GM12878 (cell line): ENCODE results near the gene PTEN. TPM values are rescaled to one million over a fixed set of nuclear protein-coding genes. Genes with fewer than 3 reads are reported as not detected.
A peak's percentile ranks its signal among the peaks of the same experiment; 100 is the strongest.

Experiments used
- ATAC-seq: fragments of 200-7000 bp; cut with Tn5 transposase; 3 replicates; pipeline ENCODE4 v1.9.1; 2020; ENCODE audit warnings: mild to moderate bottlenecking, moderate library complexity
- BruUV-seq: library from RNA; stranded (reverse); fragments of 400-500 nt; replicated peaks from 2 replicates; lab custom pipeline; 2021; lab: Mats Ljungman, UMichigan
- CTCF ChIA-PET: fragments of 300-600 bp; sonication (Branson Sonifier 250); formaldehyde crosslinking; extraction: SDS; loops from one replicate; lab custom pipeline; 2021; ENCODE audit warnings: inconsistent platforms; lab: Yijun Ruan, JAX
- POLR2A ChIA-PET: fragments of 350-600 bp; formaldehyde crosslinking; extraction: SDS; loops from one replicate; lab custom pipeline; 2021; ENCODE audit warnings: inconsistent platforms; lab: Charles Lee
- RAD21 ChIA-PET: fragments of 300-600 bp; sonication (Branson Sonifier 250); formaldehyde crosslinking; loops from one replicate; lab custom pipeline; 2023; ENCODE audit warnings: antibody characterized with exemption; ENCODE audit not compliant: unreplicated experiment; lab: Charles Lee
- SMC1A ChIA-PET: fragments of 300-600 bp; sonication (Branson Sonifier 250); formaldehyde crosslinking; loops from one replicate; lab custom pipeline; 2023; ENCODE audit not compliant: unreplicated experiment, uncharacterized antibody; lab: Charles Lee
- DNase-seq: peaks from one replicate; pipeline ENCODE4 v3.0.0-alpha.2; 2011; ENCODE audit warnings: low read depth, low spot score
- FAIRE-seq: peaks from 3 replicates; lab custom pipeline; 2011; peaks lifted over from hg19 to GRCh38; lab: Jason Lieb, UNC
- H2AFZ ChIP-seq: 2 replicates; pipeline ENCODE4 v1.6.0; 2011; ENCODE audit warnings: low read depth, low read length, control low read depth; ENCODE audit not compliant: control insufficient read depth
- H3K27ac ChIP-seq: 2 replicates; pipeline ENCODE4 v1.5.1; 2011; ENCODE audit warnings: control low read depth; ENCODE audit not compliant: control insufficient read depth, insufficient read depth
- H3K27me3 ChIP-seq, 2 experiments: replicated peaks in 1 of 2; 2 replicates each; pipeline versions ENCODE4 v1.6.0 to v1.6.1; 2011; ENCODE audit warnings: low read length in 1 of 2; ENCODE audit not compliant: control insufficient read depth in 2 of 2, insufficient read depth in 2 of 2
- H3K36me3 ChIP-seq, 2 experiments: 2 replicates each; pipeline ENCODE4 v1.5.1; 2011; ENCODE audit warnings: low read length in 1 of 2; ENCODE audit not compliant: control insufficient read depth in 2 of 2, insufficient read depth in 2 of 2
- H3K4me1 ChIP-seq: 2 replicates; pipeline ENCODE4 v1.6.1; 2011; ENCODE audit warnings: mild to moderate bottlenecking, low read length, moderate library complexity, mixed read lengths; ENCODE audit not compliant: control insufficient read depth, insufficient read depth
- H3K4me2 ChIP-seq: 2 replicates; pipeline ENCODE4 v1.6.0; 2011; ENCODE audit warnings: control low read depth; ENCODE audit not compliant: control insufficient read depth, insufficient read depth
- H3K4me3 ChIP-seq: fragments of 200-600 bp; sonication (generic); 2 replicates; pipeline ENCODE4 v1.5.1; 2016
- H3K79me2 ChIP-seq: 2 replicates; pipeline ENCODE4 v1.6.0; 2011; ENCODE audit warnings: low read length; ENCODE audit not compliant: control insufficient read depth, insufficient read depth
- H3K9ac ChIP-seq: 2 replicates; pipeline ENCODE4 v1.8.0; 2011; ENCODE audit warnings: low read length, control low read depth, mixed read lengths; ENCODE audit not compliant: control insufficient read depth, insufficient read depth
- H3K9me3 ChIP-seq: replicated peaks from 3 replicates; pipeline ENCODE4 v1.5.1; 2011; ENCODE audit warnings: mild to moderate bottlenecking, low read length; ENCODE audit not compliant: control insufficient read depth, insufficient read depth
- H4K20me1 ChIP-seq: 2 replicates; pipeline ENCODE4 v1.6.0; 2011; ENCODE audit not compliant: control insufficient read depth, insufficient read depth
- CBX5 ChIP-seq: sonication (generic); IDR thresholded peaks from 2 replicates; pipeline ENCODE4 v1.6.1; 2016; ENCODE audit warnings: low read depth, moderate library complexity, mild to moderate bottlenecking, inconsistent platforms
- MYC ChIP-seq: IDR thresholded peaks from 2 replicates; pipeline ENCODE4 v1.6.1; 2011; ENCODE audit warnings: mild to moderate bottlenecking, low read length, moderate library complexity, inconsistent platforms; ENCODE audit not compliant: insufficient read depth, insufficient replicate concordance, insufficient read length, severe bottlenecking
- POU2F2 ChIP-seq: IDR thresholded peaks from 3 replicates; pipeline ENCODE4 v1.6.1; 2011; ENCODE audit warnings: low read depth, mild to moderate bottlenecking, low read length, borderline replicate concordance
- RAD21 ChIP-seq: IDR thresholded peaks from 2 replicates; pipeline ENCODE4 v1.6.1; 2011; ENCODE audit warnings: mild to moderate bottlenecking, low read depth, low read length, moderate library complexity; ENCODE audit not compliant: insufficient read depth
- RBBP5 ChIP-seq: fragments of 200-600 bp; sonication (generic); conservative IDR thresholded peaks from 2 replicates; pipeline ENCODE4 v1.6.1; 2016
- SMARCA5 ChIP-seq: fragments of 450-650 bp; IDR thresholded peaks from 2 replicates; pipeline ENCODE4 v1.6.1; 2017; ENCODE audit warnings: mild to moderate bottlenecking
- SMC3 ChIP-seq: IDR thresholded peaks from 2 replicates; pipeline ENCODE4 v1.6.1; 2011; ENCODE audit warnings: low read length, improper control_type of control experiment, borderline replicate concordance
- SRF ChIP-seq, 2 experiments: IDR thresholded peaks; 2 replicates each; pipeline ENCODE4 v1.6.1; 2011; ENCODE audit warnings: low read depth in 2 of 2, low read length in 2 of 2, mild to moderate bottlenecking in 1 of 2, moderate library complexity in 1 of 2
- WGBS: methylation state at CpG from one replicate; pipeline ENCODE4 v1.1.6; 2016; ENCODE audit warnings: low lambda C conversion rate; ENCODE audit not compliant: insufficient replicate concordance, insufficient coverage; ENCODE audit errors: missing lambda C conversion rate; 5-methylcytosine and 5-hydroxymethylcytosine counted together
- in situ Hi-C: fragments of 300-500 bp; cut with MboI; formaldehyde crosslinking; loops from 9 replicates; pipeline ENCODE4 v1.14.3; 2018; ENCODE audit warnings: mixed read lengths
- intact Hi-C: fragments of 100-400 bp; cut with micrococcal nuclease; formaldehyde crosslinking; loops from one replicate; pipeline ENCODE4 v1.14.2; 2022; ENCODE audit not compliant: unreplicated experiment
- polyA plus RNA-seq, 11 experiments: library from polyadenylated mRNA; depleted of rRNA in 4 of 11; unstranded in 6 of 11; stranded (reverse) in 5 of 11; fragments of >200 nt; fragmentation: Nextera tagmentation in 4 of 11; fragmentation: Illumina TruSeq in 1 of 11; extraction: Ambion mirVana in 4 of 11; extraction: Trizol in 1 of 11; gene quantifications; 1 replicate in 1 of 11; 2 replicates in 10 of 11; pipeline versions ENCODE4 v1.2.1 to v1.2.3, GENCODE V29; 2011 to 2016; ENCODE audit warnings: inconsistent platforms in 2 of 11, missing spikeins in 2 of 11, low read depth in 1 of 11
- total RNA-seq, 4 experiments: library from RNA; depleted of rRNA in 3 of 4; stranded (reverse); fragments of >200 nt in 3 of 4; fragmentation: Illumina TruSeq in 1 of 4; extraction: Trizol in 1 of 4; gene quantifications; 2 replicates each; pipeline versions ENCODE4 v1.2.1 to v1.2.3, GENCODE V29; 2013 to 2021
- TF ChIP-seq, protein P1 (sequence below): fragments of 450-650 bp; IDR thresholded peaks from 2 replicates; pipeline ENCODE4 v1.6.1; 2017; ENCODE audit warnings: mild to moderate bottlenecking
- TF ChIP-seq, protein P2 (sequence below): fragments of 450-650 bp; IDR thresholded peaks from 2 replicates; pipeline ENCODE4 v1.6.1; 2017; ENCODE audit warnings: borderline replicate concordance

PTEN gene
- total and polyA plus RNA-seq, 10 of the 15 experiments (the other 5 are each of a cell fraction or from before 2014, with no cell fraction given), result 26.1 to 175 (median 58.1) TPM

DNA sequence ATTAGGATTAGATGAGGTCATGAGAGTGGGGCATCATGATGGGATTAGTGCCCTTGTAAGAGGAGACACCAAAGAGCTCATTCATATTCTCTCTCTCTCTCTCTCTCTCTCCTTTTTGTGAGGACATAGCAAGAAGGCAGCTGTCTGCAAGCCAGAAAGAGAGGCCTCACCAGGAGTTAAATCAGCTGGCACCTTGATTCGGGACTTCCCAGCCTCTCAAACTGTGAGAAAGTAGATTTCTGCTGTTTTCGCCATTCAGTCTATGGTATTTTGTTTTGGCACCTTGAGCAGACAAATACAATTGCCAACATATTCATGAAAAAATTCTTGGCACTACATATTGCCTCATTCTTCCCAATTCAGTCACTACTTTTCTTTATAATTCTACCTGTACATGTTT lies 24.8 kb upstream of the PTEN start:
- intact Hi-C loops, result no loop called here
- TF ChIP-seq MYC, result no peak
- TF ChIP-seq, protein P1, sequence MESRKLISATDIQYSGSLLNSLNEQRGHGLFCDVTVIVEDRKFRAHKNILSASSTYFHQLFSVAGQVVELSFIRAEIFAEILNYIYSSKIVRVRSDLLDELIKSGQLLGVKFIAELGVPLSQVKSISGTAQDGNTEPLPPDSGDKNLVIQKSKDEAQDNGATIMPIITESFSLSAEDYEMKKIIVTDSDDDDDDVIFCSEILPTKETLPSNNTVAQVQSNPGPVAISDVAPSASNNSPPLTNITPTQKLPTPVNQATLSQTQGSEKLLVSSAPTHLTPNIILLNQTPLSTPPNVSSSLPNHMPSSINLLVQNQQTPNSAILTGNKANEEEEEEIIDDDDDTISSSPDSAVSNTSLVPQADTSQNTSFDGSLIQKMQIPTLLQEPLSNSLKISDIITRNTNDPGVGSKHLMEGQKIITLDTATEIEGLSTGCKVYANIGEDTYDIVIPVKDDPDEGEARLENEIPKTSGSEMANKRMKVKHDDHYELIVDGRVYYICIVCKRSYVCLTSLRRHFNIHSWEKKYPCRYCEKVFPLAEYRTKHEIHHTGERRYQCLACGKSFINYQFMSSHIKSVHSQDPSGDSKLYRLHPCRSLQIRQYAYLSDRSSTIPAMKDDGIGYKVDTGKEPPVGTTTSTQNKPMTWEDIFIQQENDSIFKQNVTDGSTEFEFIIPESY, result no peak
- Histone ChIP-seq H3K4me2 (no peak overlapping the region), H3K4me1 (peaks cover 6% of the 10 kb centered on the region), H2AFZ (no peak overlapping the region), H3K9me3 (no peaks in the 10 kb centered on the region; the same call in 2 of the 3 replicates), H3K27me3 (no peaks in the 10 kb centered on the region), H3K9ac (no peak overlapping the region), H3K27ac (no peak overlapping the region), H4K20me1 (no peaks in the 10 kb centered on the region), H3K36me3 (no peaks in the 10 kb centered on the region), H3K4me3 (no peak overlapping the region), H3K79me2 (no peaks in the 10 kb centered on the region)
- in situ Hi-C loops, result no loop called here
- DNase-seq, result no peak
- ChIA-PET POLR2A (interaction anchor here (0.6 to 1.5 kb wide), 7 partner anchors 18 to 656 kb away, joined by 3 to 9 read pairs (median 3); partner anchors contain the start of gene ATAD1), RAD21 (no interaction called here), CTCF (interaction anchor here (0.8 to 2.1 kb wide), 5 partner anchors 10 to 716 kb away, joined by 3 to 6 read pairs (median 4); no protein-coding TSS in a partner anchor), SMC1A (interaction anchor here (0.9 to 2.0 kb wide), 5 partner anchors 8 to 972 kb away, joined by 3 to 11 read pairs (median 5); no protein-coding TSS in a partner anchor)
- no TSS peak for BruUV-seq
- 25% methylated on average over 2 of the region's 2 CpGs for WGBS
- ATAC-seq, result peak; percentile 57
- no peak for FAIRE-seq

DNA sequence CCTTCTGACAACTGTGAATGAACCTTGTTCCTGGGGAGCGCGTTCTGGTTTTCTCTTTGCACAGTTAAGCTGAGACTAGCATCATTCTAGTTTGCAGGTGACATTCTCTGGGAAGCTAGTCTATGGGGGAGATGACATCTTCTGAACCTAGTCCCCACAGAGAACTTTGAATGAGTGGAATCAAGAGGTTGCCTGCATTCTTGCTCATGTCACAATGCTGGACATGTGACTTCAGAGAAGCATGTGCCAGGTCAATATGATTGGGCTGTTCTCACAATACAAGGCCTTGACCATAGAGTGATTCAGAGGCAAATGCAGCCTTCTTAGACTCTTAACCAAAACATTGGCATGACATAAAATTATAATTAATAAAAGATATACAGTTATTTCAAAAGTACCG lies 22.2 kb upstream of the PTEN start:
- POLR2A ChIA-PET, result no interaction called here
- BruUV-seq, result no TSS peak
- DNase-seq (no peak), ATAC-seq (no peak), FAIRE-seq (no peak)
- Histone ChIP-seq H3K4me1 (peaks cover 8% of the 10 kb centered on the region), H3K36me3 (no peaks in the 10 kb centered on the region), H3K27ac (no peak overlapping the region), H2AFZ (no peak overlapping the region), H4K20me1 (no peaks in the 10 kb centered on the region), H3K9me3 (no peaks in the 10 kb centered on the region; the same call in 2 of the 3 replicates), H3K9ac (no peak overlapping the region), H3K79me2 (no peaks in the 10 kb centered on the region), H3K27me3 (no peaks in the 10 kb centered on the region), H3K4me2 (no peak overlapping the region), H3K4me3 (no peak overlapping the region)
- CTCF ChIA-PET, result interaction anchor here (1.6 kb wide), 1 partner anchor 14 kb away, joined by 4 read pairs; no protein-coding TSS in a partner anchor
- intact Hi-C loops, result no loop called here
- RAD21 ChIA-PET, result interaction anchor here (1.2 kb wide), 1 partner anchor 10 kb away, joined by 3 read pairs; no protein-coding TSS in a partner anchor
- WGBS, result 100% methylated on average over 3 of the region's 3 CpGs
- in situ Hi-C loops, result no loop called here
- SMC1A ChIA-PET, result interaction anchor here (1.1 to 1.7 kb wide), 3 partner anchors 12 to 22 kb away, joined by 3 to 6 read pairs (median 6); partner anchors contain the start of genes KLLN and PTEN
- TF ChIP-seq CBX5, result no peak
- TF ChIP-seq POU2F2, result no peak
- TF ChIP-seq, protein P2, sequence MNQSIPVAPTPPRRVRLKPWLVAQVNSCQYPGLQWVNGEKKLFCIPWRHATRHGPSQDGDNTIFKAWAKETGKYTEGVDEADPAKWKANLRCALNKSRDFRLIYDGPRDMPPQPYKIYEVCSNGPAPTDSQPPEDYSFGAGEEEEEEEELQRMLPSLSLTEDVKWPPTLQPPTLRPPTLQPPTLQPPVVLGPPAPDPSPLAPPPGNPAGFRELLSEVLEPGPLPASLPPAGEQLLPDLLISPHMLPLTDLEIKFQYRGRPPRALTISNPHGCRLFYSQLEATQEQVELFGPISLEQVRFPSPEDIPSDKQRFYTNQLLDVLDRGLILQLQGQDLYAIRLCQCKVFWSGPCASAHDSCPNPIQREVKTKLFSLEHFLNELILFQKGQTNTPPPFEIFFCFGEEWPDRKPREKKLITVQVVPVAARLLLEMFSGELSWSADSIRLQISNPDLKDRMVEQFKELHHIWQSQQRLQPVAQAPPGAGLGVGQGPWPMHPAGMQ, result no peak
- no peak for TF ChIP-seq SRF (IDR thresholded peaks at IDR 0.05; ENCODE audit: low read depth in 2 of 2, low read length in 2 of 2)
- TF ChIP-seq RAD21, result no peak
- no peak for TF ChIP-seq RBBP5
- TF ChIP-seq SMC3, result no peak
- no peak for TF ChIP-seq SMARCA5
